GM21723 (cell line): ENCODE measurements around the gene FGL2.
"Not testable (repeated sequence)": the region's sequence is repeated elsewhere in the genome, so short reads cannot be mapped to it uniquely, and the experiment has no call there.

Source experiments
- ATAC-seq: cut with Tn5 transposase; IDR thresholded peaks from one replicate; pipeline ENCODE4 v1.9.1; 2021; ENCODE audit warnings: mild to moderate bottlenecking, moderate library complexity; ENCODE audit not compliant: unreplicated experiment

FGL2 gene

GRCh38 chr7:77216181-77216845, 16.7 kb upstream of the FGL2 start:
- ATAC-seq, result no peak

GRCh38 chr7:77209479-77210139, 10.0 kb upstream of the FGL2 start:
- ATAC-seq, result no peak

GRCh38 chr7:77208416-77208815, 8.8 kb upstream of the FGL2 start:
- ATAC-seq, result no peak

GRCh38 chr7:77205706-77206105, 6.1 kb upstream of the FGL2 start:
- ATAC-seq, result no peak

- ATAC-seq, result peak; percentile 92
Measured at GRCh38 chr7:77202481-77202976, 2.9 kb upstream of the FGL2 start.

- no peak for ATAC-seq
Measured at GRCh38 chr7:77200542-77200941, 923 bp upstream of the FGL2 start.

- no peak for ATAC-seq
Measured at GRCh38 chr7:77197141-77197540, 2.5 kb downstream of the FGL2 start.

- no peak for ATAC-seq
Measured at GRCh38 chr7:77188731-77189437, 10.7 kb downstream of the FGL2 start.

GRCh38 chr7:77185866-77186265, 13.8 kb downstream of the FGL2 start:
- no peak for ATAC-seq

GRCh38 chr7:77184990-77185389, 14.6 kb downstream of the FGL2 start:
- ATAC-seq, result no peak

GRCh38 chr7:77184463-77184862, 15.2 kb downstream of the FGL2 start:
- no peak for ATAC-seq

- ATAC-seq, result no peak
Measured at GRCh38 chr7:77182261-77182660, 17.4 kb downstream of the FGL2 start.

GRCh38 chr7:77181734-77182133, 17.9 kb downstream of the FGL2 start:
- ATAC-seq, result no peak

GRCh38 chr7:77181015-77181595, 18.5 kb downstream of the FGL2 start:
- ATAC-seq, result no peak

- ATAC-seq, result not testable (repeated sequence)
Measured at GRCh38 chr7:77178024-77178423, 21.6 kb downstream of the FGL2 start.

GRCh38 chr7:77177321-77177904, 22.2 kb downstream of the FGL2 start:
- not testable (repeated sequence) for ATAC-seq

- not testable (repeated sequence) for ATAC-seq
Measured at GRCh38 chr7:77175274-77175800, 24.3 kb downstream of the FGL2 start.

GRCh38 chr7:77174418-77174817, 25.2 kb downstream of the FGL2 start:
- ATAC-seq, result not testable (repeated sequence)

GRCh38 chr7:77172437-77173172, 27.0 kb downstream of the FGL2 start:
- not testable (repeated sequence) for ATAC-seq

- not testable (repeated sequence) for ATAC-seq
Measured at GRCh38 chr7:77171073-77171472, 28.5 kb downstream of the FGL2 start.
